Measurements from ENCODE around the gene TRIM65.

DNA sequence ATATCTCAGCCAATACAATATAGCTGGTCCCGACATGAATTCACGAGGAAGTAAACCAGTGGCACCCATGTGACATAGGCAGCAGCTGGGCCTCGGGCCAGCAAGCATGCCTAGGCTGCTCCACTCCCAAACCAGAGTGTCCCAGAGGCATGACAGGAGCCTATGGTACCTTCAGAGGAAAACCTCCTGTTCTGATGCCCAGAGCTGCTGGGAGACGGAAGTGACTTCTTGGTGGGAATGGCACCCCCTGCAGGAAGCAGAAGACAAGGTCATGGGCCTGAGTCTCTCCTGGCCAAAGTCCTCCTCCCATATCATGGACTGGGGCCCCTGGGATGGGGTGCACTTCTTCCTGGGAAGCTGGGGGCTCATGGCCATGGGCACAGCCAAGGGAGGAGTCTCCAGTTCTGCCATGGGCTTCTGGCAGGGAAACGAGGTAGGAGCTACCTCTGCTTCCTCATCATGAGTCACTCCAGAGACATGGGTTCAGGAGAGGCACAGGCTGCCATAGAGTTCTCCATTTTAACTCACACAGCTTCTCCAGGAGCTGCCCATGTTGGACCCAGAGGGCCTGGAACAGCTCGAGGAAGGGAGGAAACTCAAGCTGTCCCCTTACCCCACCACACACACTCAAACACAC, 30.7 kb upstream of the TRIM65 start:
- no peak; the same call in 1 of the 2 replicates for TF ChIP-seq CTCF (conservative IDR thresholded peaks at IDR 0.05)
- no peak for TF ChIP-seq ZFX (IDR thresholded peaks at IDR 0.05)

Measured in C4-2B (cell line).